Measurements from ENCODE around the gene F10. TPM values are rescaled to one million over a fixed set of nuclear protein-coding genes. Genes with fewer than 3 reads are reported as not detected.

The F10 gene
- total and polyA plus RNA-seq, 2 of the 13 experiments (the other 11 are each of a cell fraction or from before 2014, with no cell fraction given): 58.4 to 237 TPM

DNA sequence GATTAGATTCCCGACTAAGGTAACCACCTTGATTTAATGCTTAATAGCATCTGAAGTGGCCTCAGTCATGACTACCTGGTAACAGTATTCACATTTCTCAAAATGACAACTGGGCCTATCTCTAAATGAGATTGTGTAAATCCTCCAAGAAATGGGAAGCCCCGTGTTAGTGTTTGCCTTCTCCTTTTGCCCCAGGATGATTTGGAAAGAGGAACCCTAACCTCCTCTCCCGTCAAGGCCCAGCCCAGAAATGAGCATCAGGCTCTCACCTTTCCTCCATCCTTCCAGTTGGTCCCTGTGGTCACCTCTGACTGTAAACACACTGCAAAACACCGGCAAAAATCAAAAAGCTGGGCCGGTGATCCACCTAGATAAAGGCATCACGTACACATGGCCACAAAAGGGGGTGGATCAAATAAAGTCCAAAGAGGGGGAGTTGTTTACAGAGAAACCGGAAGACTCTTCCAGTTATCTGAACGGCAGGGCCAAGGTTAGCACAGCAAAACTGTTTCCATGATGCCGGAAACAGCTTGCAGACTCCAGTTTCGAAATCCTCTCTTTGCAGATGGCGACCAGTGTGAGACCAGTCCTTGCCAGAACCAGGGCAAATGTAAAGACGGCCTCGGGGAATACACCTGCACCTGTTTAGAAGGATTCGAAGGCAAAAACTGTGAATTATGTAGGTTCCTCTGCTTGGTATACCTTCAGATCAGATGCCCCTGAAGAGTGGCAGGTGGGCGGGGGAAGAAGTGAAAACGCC lies 16.4 kb downstream of the F10 start (continued):
- TF ChIP-seq PAX8 (CRISPR knock-in tag; IDR thresholded peaks at IDR 0.05; ENCODE audit: borderline replicate concordance) (no peak), ZNF850 (CRISPR knock-in tag; conservative IDR thresholded peaks at IDR 0.05) (no peak), MTA3 (CRISPR knock-in tag; IDR thresholded peaks at IDR 0.05) (no peak), ISL2 (CRISPR knock-in tag; IDR thresholded peaks at IDR 0.05) (peak; percentile 95), ZNF382 (CRISPR knock-in tag; IDR thresholded peaks at IDR 0.05; ENCODE audit: borderline replicate concordance) (no peak), TOPORS (CRISPR knock-in tag; IDR thresholded peaks at IDR 0.05) (no peak), ZKSCAN1 (IDR thresholded peaks at IDR 0.05; ENCODE audit: low read length) (no peak), ZFP82 (CRISPR knock-in tag; IDR thresholded peaks at IDR 0.05; ENCODE audit: borderline replicate concordance) (no peak; the same call in 1 of the 2 replicates), ONECUT2 (CRISPR knock-in tag; IDR thresholded peaks at IDR 0.05) (no peak; the same call in 1 of the 2 replicates), SETDB1 (CRISPR knock-in tag; IDR thresholded peaks at IDR 0.05; ENCODE audit: borderline replicate concordance) (no peak), ZNF263 (CRISPR knock-in tag; IDR thresholded peaks at IDR 0.05) (peak; percentile 47; the same call in 1 of the 2 replicates), HCFC1 (IDR thresholded peaks at IDR 0.05; ENCODE audit: low read depth, low read length) (no peak), ZNF768 (CRISPR knock-in tag; IDR thresholded peaks at IDR 0.05) (no peak), SOX5 (CRISPR knock-in tag; IDR thresholded peaks at IDR 0.05; ENCODE audit: borderline replicate concordance) (peak; percentile 94), NR2F2 (IDR thresholded peaks at IDR 0.05; ENCODE audit: borderline replicate concordance, low read depth) (peak; percentile 89), GATAD1 (CRISPR knock-in tag; IDR thresholded peaks at IDR 0.05) (peak; percentile 81)
- TF ChIP-seq, protein P1, sequence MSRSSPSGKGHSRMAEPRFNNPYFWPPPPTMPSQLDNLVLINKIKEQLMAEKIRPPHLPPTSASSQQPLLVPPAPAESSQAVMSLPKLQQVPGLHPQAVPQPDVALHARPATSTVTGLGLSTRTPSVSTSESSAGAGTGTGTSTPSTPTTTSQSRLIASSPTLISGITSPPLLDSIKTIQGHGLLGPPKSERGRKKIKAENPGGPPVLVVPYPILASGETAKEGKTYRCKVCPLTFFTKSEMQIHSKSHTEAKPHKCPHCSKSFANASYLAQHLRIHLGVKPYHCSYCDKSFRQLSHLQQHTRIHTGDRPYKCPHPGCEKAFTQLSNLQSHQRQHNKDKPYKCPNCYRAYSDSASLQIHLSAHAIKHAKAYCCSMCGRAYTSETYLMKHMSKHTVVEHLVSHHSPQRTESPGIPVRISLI (CRISPR knock-in tag; IDR thresholded peaks at IDR 0.05; ENCODE audit: borderline replicate concordance): peak; percentile 62; the same call in 1 of the 2 replicates
- TF ChIP-seq, protein P2, sequence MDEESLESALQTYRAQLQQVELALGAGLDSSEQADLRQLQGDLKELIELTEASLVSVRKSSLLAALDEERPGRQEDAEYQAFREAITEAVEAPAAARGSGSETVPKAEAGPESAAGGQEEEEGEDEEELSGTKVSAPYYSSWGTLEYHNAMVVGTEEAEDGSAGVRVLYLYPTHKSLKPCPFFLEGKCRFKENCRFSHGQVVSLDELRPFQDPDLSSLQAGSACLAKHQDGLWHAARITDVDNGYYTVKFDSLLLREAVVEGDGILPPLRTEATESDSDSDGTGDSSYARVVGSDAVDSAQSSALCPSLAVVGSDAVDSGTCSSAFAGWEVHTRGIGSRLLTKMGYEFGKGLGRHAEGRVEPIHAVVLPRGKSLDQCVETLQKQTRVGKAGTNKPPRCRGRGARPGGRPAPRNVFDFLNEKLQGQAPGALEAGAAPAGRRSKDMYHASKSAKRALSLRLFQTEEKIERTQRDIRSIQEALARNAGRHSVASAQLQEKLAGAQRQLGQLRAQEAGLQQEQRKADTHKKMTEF (CRISPR knock-in tag; IDR thresholded peaks at IDR 0.05): peak; percentile 92
- TF ChIP-seq, protein P3, sequence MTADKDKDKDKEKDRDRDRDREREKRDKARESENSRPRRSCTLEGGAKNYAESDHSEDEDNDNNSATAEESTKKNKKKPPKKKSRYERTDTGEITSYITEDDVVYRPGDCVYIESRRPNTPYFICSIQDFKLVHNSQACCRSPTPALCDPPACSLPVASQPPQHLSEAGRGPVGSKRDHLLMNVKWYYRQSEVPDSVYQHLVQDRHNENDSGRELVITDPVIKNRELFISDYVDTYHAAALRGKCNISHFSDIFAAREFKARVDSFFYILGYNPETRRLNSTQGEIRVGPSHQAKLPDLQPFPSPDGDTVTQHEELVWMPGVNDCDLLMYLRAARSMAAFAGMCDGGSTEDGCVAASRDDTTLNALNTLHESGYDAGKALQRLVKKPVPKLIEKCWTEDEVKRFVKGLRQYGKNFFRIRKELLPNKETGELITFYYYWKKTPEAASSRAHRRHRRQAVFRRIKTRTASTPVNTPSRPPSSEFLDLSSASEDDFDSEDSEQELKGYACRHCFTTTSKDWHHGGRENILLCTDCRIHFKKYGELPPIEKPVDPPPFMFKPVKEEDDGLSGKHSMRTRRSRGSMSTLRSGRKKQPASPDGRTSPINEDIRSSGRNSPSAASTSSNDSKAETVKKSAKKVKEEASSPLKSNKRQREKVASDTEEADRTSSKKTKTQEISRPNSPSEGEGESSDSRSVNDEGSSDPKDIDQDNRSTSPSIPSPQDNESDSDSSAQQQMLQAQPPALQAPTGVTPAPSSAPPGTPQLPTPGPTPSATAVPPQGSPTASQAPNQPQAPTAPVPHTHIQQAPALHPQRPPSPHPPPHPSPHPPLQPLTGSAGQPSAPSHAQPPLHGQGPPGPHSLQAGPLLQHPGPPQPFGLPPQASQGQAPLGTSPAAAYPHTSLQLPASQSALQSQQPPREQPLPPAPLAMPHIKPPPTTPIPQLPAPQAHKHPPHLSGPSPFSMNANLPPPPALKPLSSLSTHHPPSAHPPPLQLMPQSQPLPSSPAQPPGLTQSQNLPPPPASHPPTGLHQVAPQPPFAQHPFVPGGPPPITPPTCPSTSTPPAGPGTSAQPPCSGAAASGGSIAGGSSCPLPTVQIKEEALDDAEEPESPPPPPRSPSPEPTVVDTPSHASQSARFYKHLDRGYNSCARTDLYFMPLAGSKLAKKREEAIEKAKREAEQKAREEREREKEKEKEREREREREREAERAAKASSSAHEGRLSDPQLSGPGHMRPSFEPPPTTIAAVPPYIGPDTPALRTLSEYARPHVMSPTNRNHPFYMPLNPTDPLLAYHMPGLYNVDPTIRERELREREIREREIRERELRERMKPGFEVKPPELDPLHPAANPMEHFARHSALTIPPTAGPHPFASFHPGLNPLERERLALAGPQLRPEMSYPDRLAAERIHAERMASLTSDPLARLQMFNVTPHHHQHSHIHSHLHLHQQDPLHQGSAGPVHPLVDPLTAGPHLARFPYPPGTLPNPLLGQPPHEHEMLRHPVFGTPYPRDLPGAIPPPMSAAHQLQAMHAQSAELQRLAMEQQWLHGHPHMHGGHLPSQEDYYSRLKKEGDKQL (CRISPR knock-in tag; IDR thresholded peaks at IDR 0.05; ENCODE audit: low read depth): peak; percentile 75; the same call in 1 of the 2 replicates
- TF ChIP-seq, protein P4, sequence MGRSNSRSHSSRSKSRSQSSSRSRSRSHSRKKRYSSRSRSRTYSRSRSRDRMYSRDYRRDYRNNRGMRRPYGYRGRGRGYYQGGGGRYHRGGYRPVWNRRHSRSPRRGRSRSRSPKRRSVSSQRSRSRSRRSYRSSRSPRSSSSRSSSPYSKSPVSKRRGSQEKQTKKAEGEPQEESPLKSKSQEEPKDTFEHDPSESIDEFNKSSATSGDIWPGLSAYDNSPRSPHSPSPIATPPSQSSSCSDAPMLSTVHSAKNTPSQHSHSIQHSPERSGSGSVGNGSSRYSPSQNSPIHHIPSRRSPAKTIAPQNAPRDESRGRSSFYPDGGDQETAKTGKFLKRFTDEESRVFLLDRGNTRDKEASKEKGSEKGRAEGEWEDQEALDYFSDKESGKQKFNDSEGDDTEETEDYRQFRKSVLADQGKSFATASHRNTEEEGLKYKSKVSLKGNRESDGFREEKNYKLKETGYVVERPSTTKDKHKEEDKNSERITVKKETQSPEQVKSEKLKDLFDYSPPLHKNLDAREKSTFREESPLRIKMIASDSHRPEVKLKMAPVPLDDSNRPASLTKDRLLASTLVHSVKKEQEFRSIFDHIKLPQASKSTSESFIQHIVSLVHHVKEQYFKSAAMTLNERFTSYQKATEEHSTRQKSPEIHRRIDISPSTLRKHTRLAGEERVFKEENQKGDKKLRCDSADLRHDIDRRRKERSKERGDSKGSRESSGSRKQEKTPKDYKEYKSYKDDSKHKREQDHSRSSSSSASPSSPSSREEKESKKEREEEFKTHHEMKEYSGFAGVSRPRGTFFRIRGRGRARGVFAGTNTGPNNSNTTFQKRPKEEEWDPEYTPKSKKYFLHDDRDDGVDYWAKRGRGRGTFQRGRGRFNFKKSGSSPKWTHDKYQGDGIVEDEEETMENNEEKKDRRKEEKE (IDR thresholded peaks at IDR 0.05): no peak
